GM12891 (cell line): Measurements from ENCODE around the gene GPAT3.

Experiments used
- DNase-seq: peaks from one replicate; pipeline ENCODE4 v3.0.0; 2011; ENCODE audit warnings: low spot score; ENCODE audit not compliant: insufficient read length
- FAIRE-seq: peaks from 2 replicates; lab custom pipeline; 2011; peaks lifted over from hg19 to GRCh38; lab: Jason Lieb, UNC
- PAX5 ChIP-seq: IDR thresholded peaks from 2 replicates; pipeline ENCODE4 v1.6.1; 2011; ENCODE audit warnings: low read length, moderate library complexity, mild to moderate bottlenecking; ENCODE audit not compliant: insufficient read depth, severe bottlenecking
- POLR2A ChIP-seq: IDR thresholded peaks from 2 replicates; pipeline ENCODE4 v1.6.1; 2011; ENCODE audit warnings: low read depth, low read length, control low read depth
- POLR2AphosphoS5 ChIP-seq: IDR thresholded peaks from 2 replicates; pipeline ENCODE4 v1.6.1; 2011; ENCODE audit warnings: low read depth, low read length, control low read depth
- POU2F2 ChIP-seq: IDR thresholded peaks from 2 replicates; pipeline ENCODE4 v1.6.1; 2011; ENCODE audit warnings: low read depth, mild to moderate bottlenecking, control low read depth, low read length, moderate library complexity
- SPI1 ChIP-seq: IDR thresholded peaks from 2 replicates; pipeline ENCODE4 v1.6.1; 2011; ENCODE audit warnings: low read depth, low read length, control low read depth
- TAF1 ChIP-seq: IDR thresholded peaks from 2 replicates; pipeline ENCODE4 v1.6.1; 2011; ENCODE audit warnings: low read depth, low read length, control low read depth

The GPAT3 gene

DNA sequence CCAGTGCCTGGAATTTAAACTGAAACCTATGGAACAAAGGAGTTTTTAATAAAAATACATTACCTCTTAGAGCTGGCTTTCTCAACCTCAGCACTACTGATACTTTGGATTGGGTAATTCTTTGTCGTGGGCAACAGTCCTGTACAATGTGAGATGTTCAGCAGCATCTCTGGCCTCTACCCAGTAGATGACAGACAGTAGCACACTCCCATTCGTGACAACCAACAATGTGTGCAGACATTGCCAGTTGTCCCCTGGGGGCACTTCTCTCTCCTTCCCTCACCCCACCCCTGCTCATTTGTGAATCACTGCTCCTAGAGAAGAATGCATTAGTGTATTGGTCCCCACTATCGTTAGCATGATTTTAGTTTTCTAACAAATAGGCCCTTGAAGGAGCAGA is 16.2 kb downstream of the GPAT3 start:
- FAIRE-seq, result peak; percentile 38
- no peak for DNase-seq
- no peak for TF ChIP-seq POLR2A
- no peak for TF ChIP-seq POLR2AphosphoS5
- TF ChIP-seq SPI1, result no peak
- no peak for TF ChIP-seq PAX5
- TF ChIP-seq TAF1, result no peak
- no peak for TF ChIP-seq POU2F2

- FAIRE-seq, result peak; percentile 80
- DNase-seq, result no peak
- no peak for TF ChIP-seq POU2F2
- no peak for TF ChIP-seq POLR2A
- TF ChIP-seq POLR2AphosphoS5, result no peak
- no peak for TF ChIP-seq TAF1
- no peak for TF ChIP-seq SPI1
- no peak for TF ChIP-seq PAX5
Measured at GRCh38 chr4:83552924-83553323, 17.0 kb downstream of the GPAT3 start.

GRCh38 chr4:83556006-83556707 is 20.2 kb downstream of the GPAT3 start:
- DNase-seq, result no peak
- no peak for FAIRE-seq
- TF ChIP-seq POLR2A (no peak), TAF1 (no peak), SPI1 (0 out of 2 replicates have a peak, but pooled peaks have one; percentile 1)

DNA sequence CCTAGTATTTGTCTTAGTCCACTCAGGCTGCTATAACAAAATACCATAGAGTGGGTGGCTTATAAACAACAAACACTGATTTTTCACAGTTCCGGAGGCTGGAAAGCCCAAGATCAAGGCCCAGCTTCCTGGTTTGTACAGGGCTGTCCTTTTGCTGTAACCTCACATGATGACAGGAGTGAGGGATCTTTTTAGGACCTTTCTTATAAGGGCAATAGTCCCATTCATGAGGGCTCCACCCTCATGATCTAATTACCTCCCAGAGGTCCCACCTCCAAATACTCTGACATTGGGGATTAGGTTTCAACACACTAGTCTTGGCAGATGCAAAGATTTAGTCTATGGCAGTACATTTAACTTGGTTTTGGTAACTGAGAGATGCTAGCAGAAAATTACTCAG is 20.9 kb downstream of the GPAT3 start:
- DNase-seq (no peak), FAIRE-seq (no peak)
- TF ChIP-seq SPI1 (no peak), TAF1 (no peak), POLR2AphosphoS5 (no peak), POLR2A (no peak), PAX5 (no peak)

GRCh38 chr4:83558059-83558653 is 22.2 kb downstream of the GPAT3 start:
- FAIRE-seq (no peak), DNase-seq (no peak)
- TF ChIP-seq POLR2A, result no peak
- no peak for TF ChIP-seq POU2F2
- no peak for TF ChIP-seq POLR2AphosphoS5
- no peak for TF ChIP-seq PAX5
- no peak for TF ChIP-seq TAF1
- no peak for TF ChIP-seq SPI1

DNA sequence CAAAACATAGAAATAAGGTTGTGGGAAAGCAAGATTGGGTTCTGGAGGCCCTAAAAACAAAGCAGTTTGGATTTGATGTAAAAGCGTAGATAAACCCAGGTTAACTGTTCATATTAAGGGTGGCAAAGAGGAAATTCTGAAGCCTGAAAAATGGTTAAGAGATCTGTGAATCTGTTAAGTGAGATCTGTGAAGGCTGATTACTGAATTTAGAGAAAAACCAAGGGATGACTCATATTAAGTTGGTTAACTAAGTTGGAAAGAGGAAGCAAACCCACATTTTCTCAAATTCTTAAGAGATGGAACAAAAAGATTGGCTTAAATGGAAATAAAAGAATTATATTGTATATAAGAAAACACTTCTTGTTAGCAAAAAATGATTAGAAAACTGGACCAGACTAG is 22.8 kb downstream of the GPAT3 start:
- no peak for FAIRE-seq
- DNase-seq, result no peak
- TF ChIP-seq TAF1, result no peak

- TF ChIP-seq SPI1, result no peak
- TF ChIP-seq POU2F2, result no peak
- TF ChIP-seq PAX5, result no peak
- no peak for TF ChIP-seq POLR2AphosphoS5
- no peak for TF ChIP-seq TAF1
- no peak for TF ChIP-seq POLR2A
- DNase-seq (no peak), FAIRE-seq (no peak)
Measured at GRCh38 chr4:83560523-83560922, 24.6 kb downstream of the GPAT3 start.

GRCh38 chr4:83561381-83561780 is 25.5 kb downstream of the GPAT3 start:
- no peak for DNase-seq
- FAIRE-seq, result no peak
- TF ChIP-seq POLR2AphosphoS5 (no peak), POU2F2 (no peak), POLR2A (no peak), SPI1 (no peak), PAX5 (no peak), TAF1 (no peak)

DNA sequence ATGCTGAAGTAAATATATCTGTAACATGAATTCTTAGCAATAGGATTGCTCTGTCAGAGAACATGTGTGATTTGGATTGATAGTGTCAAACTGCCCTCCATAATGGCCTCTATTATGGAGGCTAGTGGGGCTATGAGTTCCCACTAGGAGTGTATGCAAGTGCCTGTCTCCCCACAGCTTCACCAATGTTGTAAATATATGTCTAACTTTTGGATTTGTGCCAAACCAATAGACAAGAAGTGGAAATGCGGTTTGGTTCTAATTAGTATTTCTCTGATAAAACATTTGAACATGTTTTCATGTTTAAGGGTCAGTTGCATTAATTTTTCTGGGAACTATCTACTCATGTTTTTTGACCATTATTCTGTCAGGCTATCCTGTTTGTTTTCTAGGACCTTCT is 28.1 kb downstream of the GPAT3 start:
- DNase-seq, result no peak
- FAIRE-seq, result no peak
- TF ChIP-seq POU2F2 (no peak), POLR2AphosphoS5 (no peak), PAX5 (no peak), POLR2A (no peak), TAF1 (no peak), SPI1 (no peak)

GRCh38 chr4:83568062-83568461 is 32.2 kb downstream of the GPAT3 start:
- no peak for TF ChIP-seq POLR2AphosphoS5
- TF ChIP-seq PAX5, result no peak
- TF ChIP-seq POLR2A, result no peak
- no peak for TF ChIP-seq TAF1
- TF ChIP-seq POU2F2, result no peak
- TF ChIP-seq SPI1, result no peak
- FAIRE-seq (no peak), DNase-seq (no peak)
